CD4-positive, alpha-beta T cell treated with Interleukin-17A for 4 hours (primary cell): ENCODE results near the gene KIF17.
"Not testable (repeated sequence)": the region's sequence is repeated elsewhere in the genome, so short reads cannot be mapped to it uniquely, and the experiment has no call there.

Experiments
- DNase-seq: peaks from one replicate; pipeline ENCODE4 v3.0.0-alpha.2; 2020; ENCODE audit warnings: mixed read lengths

Gene KIF17

GRCh38 chr1:20726932-20727745 is 9.3 kb upstream of the KIF17 start:
- DNase-seq = no peak

DNA sequence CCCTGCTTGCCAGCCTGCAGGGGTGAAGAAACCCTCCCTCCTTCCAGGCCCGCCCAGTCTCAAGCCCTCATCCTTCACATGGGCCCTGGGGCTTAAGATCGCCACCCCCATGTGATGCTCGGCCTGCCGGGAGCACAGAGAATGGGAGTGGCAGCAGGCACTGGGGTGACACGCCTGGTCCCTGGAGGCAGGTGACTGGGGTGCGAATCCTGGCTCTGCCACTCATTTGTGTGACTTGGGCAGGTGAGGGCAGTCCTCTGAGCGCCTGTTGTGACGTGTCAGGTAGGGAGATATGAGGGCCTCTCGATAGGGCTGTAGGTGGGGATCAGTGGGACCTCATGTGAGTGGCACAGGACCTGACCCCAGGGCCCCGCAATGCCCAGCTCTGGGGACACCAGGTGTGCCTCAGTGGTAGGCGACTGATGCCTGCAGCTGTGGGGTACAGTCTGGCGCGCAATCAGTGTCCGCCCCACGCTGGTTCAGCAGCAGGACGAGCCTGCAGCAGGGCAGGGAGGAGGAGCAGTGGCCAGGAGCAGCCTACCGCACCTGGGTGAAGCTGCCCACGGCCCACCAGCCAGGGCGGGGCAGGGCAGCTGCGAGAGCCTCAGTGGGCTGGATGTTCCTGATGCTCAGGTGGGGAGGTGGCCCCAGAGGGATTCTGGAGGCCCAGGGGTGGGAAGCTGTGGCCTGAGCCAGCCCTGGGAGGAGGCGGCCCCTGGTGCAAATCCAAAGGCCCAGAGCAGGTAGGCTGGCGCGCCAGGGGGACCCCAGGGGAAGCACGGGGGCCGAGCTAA is 8.5 kb upstream of the KIF17 start:
- DNase-seq = no peak

- no peak for DNase-seq
Measured at GRCh38 chr1:20725189-20726117, 7.6 kb upstream of the KIF17 start.

- DNase-seq = no peak
Measured at GRCh38 chr1:20724364-20725188, 6.8 kb upstream of the KIF17 start.

DNA sequence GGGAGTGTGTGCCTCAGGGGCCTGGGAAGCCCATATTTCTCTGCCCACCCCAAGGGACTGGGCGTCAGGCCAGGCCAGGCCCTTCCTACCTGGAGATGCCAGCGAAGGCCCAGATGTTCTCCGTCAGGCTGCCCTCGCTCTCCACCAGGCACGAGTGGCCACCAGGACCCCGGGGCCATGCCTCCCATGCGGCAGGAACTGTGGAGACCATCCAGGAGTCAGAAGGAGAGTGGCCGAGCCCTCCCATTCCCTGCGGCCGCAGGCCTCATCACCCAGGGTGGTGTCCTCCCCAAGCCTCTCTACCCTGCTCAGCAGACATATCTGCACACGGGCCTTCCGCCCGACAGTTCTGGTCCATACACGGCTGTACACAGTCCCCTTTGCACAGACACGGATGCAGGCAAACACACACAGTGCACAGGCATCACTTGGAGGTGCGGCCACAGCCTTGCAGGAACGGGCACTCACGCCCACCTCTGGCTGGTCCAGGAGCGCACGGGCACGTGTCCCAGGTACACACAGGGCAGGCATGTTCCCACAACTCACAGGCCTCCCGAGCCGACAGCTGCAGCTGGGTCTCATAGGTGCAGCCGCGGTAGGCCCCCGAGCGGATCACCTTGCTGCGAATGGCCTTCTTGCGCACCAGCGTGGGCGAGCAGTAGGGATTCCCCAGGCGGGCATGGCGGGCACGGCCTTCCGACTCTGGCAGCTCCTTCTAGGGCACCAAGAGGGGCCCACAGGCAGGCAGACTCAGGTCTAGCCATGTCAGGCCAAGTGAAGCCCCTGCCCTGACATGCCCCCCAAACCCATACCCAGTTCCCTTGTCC is 5.9 kb upstream of the KIF17 start:
- no peak for DNase-seq

GRCh38 chr1:20723159-20723536 is 5.3 kb upstream of the KIF17 start:
- DNase-seq = no peak

- DNase-seq = no peak
Measured at GRCh38 chr1:20721117-20722061, 3.6 kb upstream of the KIF17 start.

- DNase-seq = no peak
Measured at GRCh38 chr1:20720631-20721091, 2.9 kb upstream of the KIF17 start.

DNA sequence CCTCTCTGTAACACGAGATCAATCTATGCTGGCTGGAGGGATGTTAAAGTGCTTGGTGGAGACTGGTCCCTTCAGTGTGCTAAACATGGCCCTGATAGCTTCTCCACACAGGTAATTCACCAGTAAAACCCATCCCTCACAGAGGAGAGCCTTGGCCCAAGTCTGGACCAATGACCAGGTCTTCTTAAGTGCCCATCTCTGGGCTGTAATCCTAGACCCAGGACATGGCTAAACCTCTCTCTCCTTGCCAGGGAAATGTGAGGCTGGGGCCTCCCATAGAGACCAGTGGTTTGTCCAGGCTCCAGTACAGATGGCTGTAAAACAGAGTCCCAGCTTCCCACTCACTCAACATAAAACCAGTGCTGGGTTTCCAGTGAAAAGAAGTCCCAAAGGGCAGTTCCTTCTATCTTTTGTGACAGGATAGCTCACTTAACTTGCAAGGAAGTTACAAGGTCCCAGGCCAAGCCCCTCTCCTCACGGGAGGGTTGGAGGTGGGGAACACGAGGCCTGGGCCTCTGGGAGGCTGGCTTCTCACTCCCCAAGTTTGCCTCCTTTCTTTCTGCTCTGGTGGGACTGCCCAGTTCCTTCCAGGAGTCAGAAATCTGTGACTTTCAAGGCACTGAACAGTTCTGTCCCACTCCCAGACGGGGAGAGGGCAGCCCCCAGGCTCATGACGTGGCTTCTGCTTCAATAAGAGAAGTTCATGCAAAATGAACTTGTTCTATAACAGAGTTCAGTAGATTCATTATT is 2.2 kb upstream of the KIF17 start:
- DNase-seq = no peak

DNA sequence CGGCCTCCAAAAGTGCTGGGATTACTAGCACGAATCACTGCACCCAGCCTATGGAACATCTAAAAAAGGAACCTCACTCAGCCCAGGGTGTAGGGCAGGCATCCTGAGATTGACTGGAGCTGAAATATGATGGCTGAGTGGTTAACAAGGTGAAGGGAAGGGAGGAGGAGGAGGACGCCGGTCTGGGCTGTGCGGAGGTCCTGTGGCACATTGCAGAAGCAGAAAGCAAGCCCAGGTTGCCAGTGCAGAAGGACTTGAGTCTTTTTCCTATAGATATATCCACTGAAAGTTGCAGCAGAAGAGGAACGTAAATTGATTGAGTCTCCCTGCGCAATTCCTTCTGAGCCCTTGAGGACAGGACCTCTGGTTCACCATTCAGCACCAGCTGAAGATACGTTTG is 1.5 kb upstream of the KIF17 start:
- DNase-seq = no peak

DNA sequence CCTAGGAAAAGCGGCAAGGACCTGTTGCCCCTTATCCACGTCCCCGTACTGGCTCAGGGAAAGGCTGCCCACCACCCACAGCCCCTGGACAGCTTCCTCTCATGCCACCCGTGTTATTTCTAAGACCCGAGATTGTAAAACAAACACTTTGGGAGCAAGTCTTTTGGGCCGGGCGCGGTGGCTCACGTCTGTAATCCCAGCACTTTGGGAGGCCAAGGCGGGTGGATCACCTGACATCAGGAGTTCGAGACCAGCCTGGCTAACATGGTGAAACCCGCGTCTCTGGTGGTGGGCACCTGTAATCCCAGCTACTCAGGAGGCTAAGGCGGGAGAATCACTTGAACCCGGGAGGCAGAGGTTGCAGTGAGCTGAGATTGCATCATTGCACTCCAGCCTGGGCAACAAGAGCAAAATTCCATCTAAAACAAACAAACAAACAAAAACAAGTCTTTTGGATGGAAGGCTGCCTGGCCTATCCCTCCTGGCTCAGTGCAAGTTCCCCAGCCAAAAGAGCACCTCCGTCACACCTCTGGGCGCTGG is 606 bp upstream of the KIF17 start:
- not testable (repeated sequence) for DNase-seq

DNA sequence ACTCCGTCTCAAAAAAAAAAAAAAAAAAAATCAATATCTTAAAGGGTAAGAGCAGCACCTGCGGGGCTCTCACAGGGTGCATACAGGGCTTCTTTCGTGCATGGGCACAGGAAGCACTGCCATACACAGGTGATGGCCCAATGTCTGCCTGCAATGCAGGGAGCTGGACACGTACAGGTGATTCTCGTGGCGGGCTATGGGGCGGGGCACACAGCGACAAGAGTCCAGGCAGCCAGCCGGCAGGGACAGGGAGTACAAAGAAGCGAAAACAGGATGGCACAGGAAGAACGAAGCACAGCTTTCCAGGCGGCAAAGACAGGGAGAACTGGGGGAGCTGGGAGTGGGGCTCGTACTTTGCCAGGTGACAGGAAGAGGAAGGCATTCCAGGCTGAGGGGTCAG is 1.6 kb downstream of the KIF17 start:
- no peak for DNase-seq

DNA sequence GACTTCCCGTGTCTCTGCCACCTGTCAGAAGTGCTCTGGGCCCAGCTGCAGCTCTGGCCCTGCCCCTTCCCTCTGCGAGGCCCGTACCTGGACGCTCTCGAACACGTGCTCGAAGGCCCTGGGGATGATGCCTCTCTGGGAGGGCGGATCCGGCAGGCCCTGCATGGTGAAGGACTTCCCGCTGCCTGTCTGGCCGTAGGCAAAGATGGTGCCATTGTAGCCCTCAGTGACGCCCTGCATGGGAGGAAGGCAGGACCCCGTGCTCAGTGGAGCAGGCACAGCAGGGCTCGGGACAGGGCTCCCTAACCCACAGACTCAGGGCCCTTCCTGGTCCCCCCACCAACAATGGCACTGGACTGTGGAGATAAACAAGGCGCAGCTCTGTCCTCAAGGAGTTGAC is 2.4 kb downstream of the KIF17 start:
- DNase-seq = no peak

DNA sequence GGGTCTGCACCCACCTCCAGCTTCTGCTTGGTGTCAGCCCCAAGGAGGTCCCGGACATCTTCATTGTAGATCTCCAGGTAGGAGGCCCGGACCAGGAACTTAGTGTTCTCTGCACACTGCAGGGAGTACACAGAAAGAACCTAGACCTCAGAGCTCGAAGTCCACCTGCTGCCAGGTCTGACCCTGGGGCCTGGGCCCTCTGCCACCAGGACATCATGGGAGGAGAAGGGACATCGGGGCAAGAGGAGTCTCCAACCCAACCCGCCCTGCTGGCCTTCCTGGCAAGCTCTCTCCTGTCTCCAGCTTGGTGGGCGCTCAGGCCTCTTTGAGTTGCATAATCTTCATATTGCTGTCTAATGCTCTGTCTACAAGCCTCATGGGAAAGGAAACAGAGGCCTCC is 4.4 kb downstream of the KIF17 start:
- DNase-seq = no peak

DNA sequence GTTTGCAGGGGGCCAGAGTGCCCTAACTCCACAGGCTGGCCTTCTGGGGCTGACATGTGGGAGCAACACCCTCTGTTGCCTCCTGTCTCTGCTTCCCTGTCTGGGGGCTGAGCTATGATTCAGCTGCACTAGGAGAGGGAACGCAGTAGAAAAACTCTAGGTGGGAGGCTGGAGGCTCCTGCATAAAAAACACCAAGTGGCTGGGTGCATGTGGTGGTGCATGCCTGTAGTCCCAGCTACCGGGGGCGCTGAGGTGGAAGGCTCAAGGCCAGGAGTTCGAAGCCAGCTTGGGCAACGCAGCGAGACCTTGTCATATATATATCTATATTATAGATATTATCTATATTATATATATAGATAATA is 5.6 kb downstream of the KIF17 start:
- DNase-seq = no peak

- DNase-seq = no peak
Measured at GRCh38 chr1:20711285-20712214, 6.3 kb downstream of the KIF17 start.

GRCh38 chr1:20710469-20711284 is 7.1 kb downstream of the KIF17 start:
- no peak for DNase-seq
